ENCODE results near the gene NR1H3.
A peak's percentile ranks its signal among the peaks of the same experiment; 100 is the strongest.

NR1H3 gene

GRCh38 chr11:47269829-47270305 lies 12.1 kb downstream of the NR1H3 start, which contains the start of gene MADD:
MADD (plus strand) TSS chr11:47270133.
- TF ChIP-seq TEAD4 (IDR thresholded peaks at IDR 0.05) (no peak), TAF1 (IDR thresholded peaks at IDR 0.05; ENCODE audit: low read depth) (peak; percentile 34), TCF12 (IDR thresholded peaks at IDR 0.05; ENCODE audit: low read depth) (no peak; the same call in 1 of the 2 replicates), REST (IDR thresholded peaks at IDR 0.05; ENCODE audit: low read depth) (no peak; the same call in 1 of the 2 replicates), ZBTB7A (IDR thresholded peaks at IDR 0.05; ENCODE audit: low read depth) (peak; percentile 62; the same call in 1 of the 2 replicates)

- TF ChIP-seq FOXM1 (IDR thresholded peaks at IDR 0.05; ENCODE audit: borderline replicate concordance, low read depth) = no peak
- no peak for TF ChIP-seq TAF1 (IDR thresholded peaks at IDR 0.05; ENCODE audit: low read depth)
- TF ChIP-seq EGR1 (IDR thresholded peaks at IDR 0.05) = peak; percentile 57
- peak; percentile 60 for TF ChIP-seq REST (IDR thresholded peaks at IDR 0.05; ENCODE audit: low read depth)
Measured at GRCh38 chr11:47270331-47271271, 12.8 kb downstream of the NR1H3 start.

- TF ChIP-seq TCF12 (IDR thresholded peaks at IDR 0.05; ENCODE audit: low read depth) (no peak), MAX (IDR thresholded peaks at IDR 0.05) (no peak), NFIC (IDR thresholded peaks at IDR 0.05) (no peak), EGR1 (IDR thresholded peaks at IDR 0.05) (no peak), TAF1 (IDR thresholded peaks at IDR 0.05; ENCODE audit: low read depth) (no peak)
Measured at GRCh38 chr11:47271328-47271727, 13.5 kb downstream of the NR1H3 start.

GRCh38 chr11:47271961-47272661 lies 14.3 kb downstream of the NR1H3 start:
- TF ChIP-seq REST (IDR thresholded peaks at IDR 0.05; ENCODE audit: low read depth) (no peak), CREB1 (IDR thresholded peaks at IDR 0.05; ENCODE audit: low read depth) (no peak), USF1 (IDR thresholded peaks at IDR 0.05) (no peak), ZBTB7A (IDR thresholded peaks at IDR 0.05; ENCODE audit: low read depth) (no peak), TAF1 (IDR thresholded peaks at IDR 0.05; ENCODE audit: low read depth) (no peak), NFIC (IDR thresholded peaks at IDR 0.05) (no peak), FOXM1 (IDR thresholded peaks at IDR 0.05; ENCODE audit: borderline replicate concordance, low read depth) (no peak)

GRCh38 chr11:47272706-47273105 lies 14.9 kb downstream of the NR1H3 start:
- TF ChIP-seq MAX (IDR thresholded peaks at IDR 0.05) (no peak), REST (IDR thresholded peaks at IDR 0.05; ENCODE audit: low read depth) (peak; percentile 85)
